GM21515 (cell line): ENCODE measurements around the gene TRIM58.

ENCODE experiments used
- ATAC-seq: cut with Tn5 transposase; IDR thresholded peaks from one replicate; pipeline ENCODE4 v1.9.1; 2021; ENCODE audit not compliant: unreplicated experiment

Gene TRIM58

GRCh38 chr1:247857069-247857984, at the start of gene TRIM58:
TRIM58 (plus strand) TSS chr1:247857187; CDS start chr1:247857247, 60 bp downstream.
- no peak for ATAC-seq

DNA sequence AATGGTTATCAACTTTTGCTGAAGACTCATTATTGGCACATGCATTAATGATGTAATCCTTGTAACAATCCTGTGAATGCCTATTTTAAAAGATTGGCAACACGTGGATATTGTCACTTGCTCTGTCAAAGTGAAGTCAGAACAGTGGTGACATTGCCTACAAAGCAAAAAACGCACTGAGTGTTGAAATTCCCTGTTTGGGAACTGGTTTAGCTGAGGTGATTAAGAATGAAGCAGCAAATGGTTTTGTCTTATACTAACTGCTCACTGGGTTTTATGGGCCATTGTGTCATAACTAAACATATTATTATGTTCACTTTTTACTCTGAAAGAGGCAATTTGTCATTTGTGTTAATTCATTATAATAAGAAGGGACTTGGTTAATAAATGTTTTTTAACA, 44.4 kb upstream of the TRIM58 start:
- no peak for ATAC-seq

DNA sequence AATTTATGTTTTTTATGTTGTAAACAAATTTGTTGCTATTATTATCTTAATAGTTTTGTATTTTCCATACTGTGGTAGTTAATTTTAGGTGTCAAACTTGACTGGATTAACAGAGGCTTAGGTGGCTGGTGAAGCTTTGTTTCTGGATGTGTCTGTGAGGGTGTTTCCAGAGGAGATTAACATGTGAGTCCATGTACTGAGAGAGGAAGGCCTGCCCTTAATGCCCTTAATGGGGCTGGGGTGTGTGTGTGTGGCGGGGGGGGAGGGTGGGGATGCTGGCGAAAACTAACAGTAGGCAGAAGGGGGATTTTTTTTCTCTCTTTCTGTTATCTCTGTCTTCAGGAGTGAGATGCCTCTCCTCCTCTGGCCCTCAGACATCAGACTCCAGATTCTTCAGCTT, 34.9 kb upstream of the TRIM58 start:
- ATAC-seq = no peak

DNA sequence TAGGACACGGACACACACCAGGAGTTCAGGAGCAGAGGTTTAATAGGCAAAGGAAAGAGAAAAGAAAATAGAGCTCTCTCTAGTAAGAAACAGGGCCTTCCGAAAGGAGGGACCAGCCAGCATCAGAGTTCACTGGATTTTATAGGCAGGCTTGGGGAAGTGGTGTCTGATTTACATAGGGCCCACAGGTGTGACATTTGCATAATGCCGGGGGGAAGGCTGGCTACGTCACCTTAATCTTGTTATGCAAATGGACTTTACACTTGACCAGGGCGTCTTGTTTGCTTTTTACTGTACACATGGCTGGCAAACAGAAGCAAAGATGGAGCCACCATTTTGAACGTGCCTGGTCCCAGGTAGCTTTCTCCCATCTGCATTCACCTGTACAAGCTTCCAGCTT, 33.0 kb upstream of the TRIM58 start, which contains the start of gene OR14A16:
TSS of gene OR14A16 (minus strand) at position 97 of the 400 bp plus-strand sequence. CDS start 8,390 bp downstream, outside the sequence.
- ATAC-seq = no peak

DNA sequence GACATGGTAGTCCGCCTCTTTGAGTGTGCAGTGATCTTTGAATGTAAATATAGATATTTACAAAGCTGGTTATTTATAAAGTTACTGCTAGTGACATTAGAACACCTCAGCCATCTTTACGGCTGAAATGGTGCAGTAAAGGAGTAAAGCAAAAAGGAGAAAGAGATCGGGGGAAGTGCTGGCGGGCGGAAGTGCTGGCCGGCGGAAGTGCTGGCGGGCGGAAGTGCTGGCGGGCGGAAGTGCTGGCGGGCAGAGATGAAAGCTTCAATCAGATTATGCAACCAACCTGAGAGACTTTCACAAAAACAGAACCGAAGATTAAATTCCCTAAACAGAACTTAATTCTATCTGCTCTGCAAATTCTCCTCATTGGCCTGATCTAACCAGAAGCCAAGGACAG, 31.6 kb upstream of the TRIM58 start:
- ATAC-seq = no peak

GRCh38 chr1:247829656-247830055, 27.3 kb upstream of the TRIM58 start:
- ATAC-seq = no peak

GRCh38 chr1:247833601-247834000, 23.4 kb upstream of the TRIM58 start:
- ATAC-seq = no peak

- ATAC-seq = no peak
Observed at GRCh38 chr1:247840818-247841217, 16.2 kb upstream of the TRIM58 start.

GRCh38 chr1:247841796-247842195, 15.2 kb upstream of the TRIM58 start, which contains the start of gene OR11L1:
OR11L1 (minus strand) TSS chr1:247841896; CDS start chr1:247841896, 0 bp downstream.
- ATAC-seq = no peak

DNA sequence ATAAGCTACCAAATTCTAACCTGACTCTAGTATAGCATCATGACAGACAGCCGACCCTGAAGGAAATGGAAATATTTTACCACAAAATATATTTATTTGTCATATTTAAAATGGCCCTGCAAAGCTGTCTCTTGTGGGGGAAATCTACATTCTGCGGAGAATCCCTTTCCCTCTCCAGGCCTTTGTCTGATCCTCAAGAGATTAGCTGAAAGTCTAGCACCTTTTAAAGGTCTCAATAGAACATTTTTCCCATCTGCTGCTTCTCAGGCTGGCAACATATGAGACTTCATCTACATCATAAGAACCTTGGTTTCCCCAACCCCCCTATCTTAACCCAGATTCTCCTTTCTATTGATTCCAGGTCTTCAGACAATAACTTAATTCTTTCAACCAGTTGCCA, 13.6 kb upstream of the TRIM58 start:
- ATAC-seq = no peak

DNA sequence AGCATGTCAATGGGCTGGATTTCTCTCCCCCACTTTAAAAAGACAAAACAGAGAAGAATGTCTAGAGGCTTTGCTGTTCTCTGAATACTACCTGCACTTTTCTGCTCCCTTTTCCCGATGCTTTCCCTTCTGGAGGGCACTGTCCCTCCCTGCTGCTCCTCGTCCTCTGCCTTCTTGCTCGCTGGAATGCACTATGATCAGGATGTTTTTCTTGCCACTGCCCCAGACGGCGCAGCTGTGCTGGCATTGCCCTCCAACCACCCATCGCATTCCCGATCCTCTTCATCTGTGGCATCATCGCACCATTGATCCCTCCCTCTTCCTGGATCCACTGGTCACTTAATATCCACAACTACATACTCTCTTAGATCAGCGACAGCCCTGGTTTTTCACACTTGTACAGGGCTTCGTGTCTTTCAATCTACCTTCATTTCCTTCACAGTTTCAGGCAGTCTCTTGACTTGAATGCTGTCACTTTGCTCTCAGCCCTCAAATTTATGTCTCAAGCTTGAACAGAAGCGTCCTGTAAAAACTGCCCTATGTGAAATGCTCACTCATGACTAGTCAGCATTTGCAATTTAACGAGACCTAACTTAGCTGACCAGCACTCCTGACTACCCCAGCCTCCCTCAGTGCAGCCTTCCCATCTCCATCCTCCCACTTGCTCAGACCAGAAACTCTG, 11.8 kb upstream of the TRIM58 start:
- no peak for ATAC-seq

- no peak for ATAC-seq
Observed at GRCh38 chr1:247845693-247846017, 11.3 kb upstream of the TRIM58 start.

- no peak for ATAC-seq
Observed at GRCh38 chr1:247848346-247848745, 8.6 kb upstream of the TRIM58 start.

GRCh38 chr1:247849616-247850015, 7.4 kb upstream of the TRIM58 start:
- no peak for ATAC-seq

DNA sequence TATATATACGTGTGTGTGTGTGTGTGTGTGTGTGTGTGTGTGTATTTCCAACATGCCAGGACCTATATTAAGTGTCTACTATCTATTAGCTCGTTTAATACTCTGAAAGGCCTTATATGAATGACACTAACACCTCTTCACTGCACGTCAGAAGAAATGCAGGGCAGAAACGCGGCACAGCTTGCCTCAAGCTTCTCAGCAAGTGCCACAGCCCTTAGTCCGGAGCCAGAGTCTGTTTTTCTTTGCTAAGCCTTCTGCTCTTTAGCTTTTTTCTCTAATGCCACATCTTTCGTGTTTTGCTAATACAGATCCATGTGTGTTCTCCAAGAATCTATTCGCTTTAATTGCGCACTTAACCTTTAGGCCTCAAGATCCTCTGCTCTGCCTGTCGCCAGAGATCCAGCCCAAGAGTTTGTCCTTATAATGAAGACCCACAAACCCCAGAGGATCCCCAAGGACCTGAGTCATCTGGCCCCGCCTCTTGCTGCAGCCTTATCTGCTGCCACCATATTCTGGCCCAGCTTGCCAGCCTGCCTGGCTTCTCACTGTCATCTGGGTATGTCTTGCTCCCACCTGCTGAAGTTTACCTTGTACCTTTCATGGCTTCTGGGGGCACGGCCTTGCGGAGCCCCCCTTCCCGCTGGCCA, 2.0 kb upstream of the TRIM58 start:
- ATAC-seq = no peak

- ATAC-seq = no peak
Observed at GRCh38 chr1:247855911-247856310, 1.1 kb upstream of the TRIM58 start.

DNA sequence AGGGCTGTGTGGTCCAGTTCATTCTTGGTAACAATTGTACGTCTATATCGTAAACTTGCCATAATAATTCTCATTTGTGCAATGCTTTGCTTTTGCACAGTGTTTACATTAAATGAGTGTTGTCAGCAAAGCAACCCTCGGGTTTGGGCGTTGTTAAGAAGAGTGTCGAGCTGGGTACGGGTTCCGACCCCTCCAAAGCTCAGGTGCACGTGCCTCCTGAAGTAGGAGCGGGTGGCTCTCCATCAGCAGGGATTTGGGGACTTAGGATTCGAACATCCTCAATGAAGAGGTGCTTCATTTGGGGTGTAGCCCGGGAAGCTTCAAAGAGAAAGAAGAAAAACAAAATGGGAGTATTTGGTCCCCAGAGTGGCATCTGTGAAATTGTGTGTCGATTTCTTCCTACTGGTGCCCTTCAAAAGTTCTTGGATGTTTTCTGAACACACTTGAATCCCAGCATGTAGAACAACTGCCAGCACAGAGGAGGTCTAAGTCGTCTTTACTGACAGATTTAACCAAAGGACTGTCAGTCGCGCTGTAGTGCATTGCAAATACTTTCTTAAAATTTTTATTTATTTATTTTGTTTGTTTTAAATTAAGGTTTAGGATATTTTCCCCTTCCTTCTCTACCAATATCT, 1.1 kb downstream of the TRIM58 start:
- no peak for ATAC-seq

- no peak for ATAC-seq
Observed at GRCh38 chr1:247862756-247863155, 5.8 kb downstream of the TRIM58 start.

- ATAC-seq = no peak
Observed at GRCh38 chr1:247864644-247865043, 7.7 kb downstream of the TRIM58 start.

GRCh38 chr1:247865416-247865815, 8.4 kb downstream of the TRIM58 start:
- ATAC-seq = no peak

DNA sequence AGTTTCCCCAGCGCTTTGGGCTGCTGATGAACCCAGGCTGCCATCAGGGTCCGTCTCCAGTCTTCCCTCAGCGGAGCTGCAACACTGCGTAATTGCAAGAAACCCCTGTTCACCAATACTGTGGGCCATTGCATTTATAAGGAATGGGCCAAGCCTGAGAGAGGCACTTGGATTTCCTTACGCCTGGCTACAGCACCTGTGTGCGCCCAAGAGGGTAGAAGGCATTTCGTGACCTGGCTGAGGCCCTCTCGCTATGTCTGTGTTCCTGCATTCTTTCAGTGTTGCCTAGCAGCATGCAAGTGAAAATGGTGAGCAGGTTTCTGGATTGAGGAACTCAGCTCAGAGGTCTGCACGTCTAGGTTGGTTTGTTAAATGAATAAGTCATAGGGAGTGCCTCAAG, 26.4 kb downstream of the TRIM58 start:
- ATAC-seq = no peak
